Activated T-cell treated with anti-CD3 and anti-CD28 coated beads, Interleukin-2, amount 50 U/mL, for 48 hours (primary cell): ENCODE data around the gene SLC38A7.
A peak's percentile ranks its signal among the peaks of the same experiment; 100 is the strongest.

Source experiments
- DNase-seq, 2 experiments: peaks; one replicate each; pipeline ENCODE4 v3.0.0-alpha.2; 2020

Gene SLC38A7

DNA sequence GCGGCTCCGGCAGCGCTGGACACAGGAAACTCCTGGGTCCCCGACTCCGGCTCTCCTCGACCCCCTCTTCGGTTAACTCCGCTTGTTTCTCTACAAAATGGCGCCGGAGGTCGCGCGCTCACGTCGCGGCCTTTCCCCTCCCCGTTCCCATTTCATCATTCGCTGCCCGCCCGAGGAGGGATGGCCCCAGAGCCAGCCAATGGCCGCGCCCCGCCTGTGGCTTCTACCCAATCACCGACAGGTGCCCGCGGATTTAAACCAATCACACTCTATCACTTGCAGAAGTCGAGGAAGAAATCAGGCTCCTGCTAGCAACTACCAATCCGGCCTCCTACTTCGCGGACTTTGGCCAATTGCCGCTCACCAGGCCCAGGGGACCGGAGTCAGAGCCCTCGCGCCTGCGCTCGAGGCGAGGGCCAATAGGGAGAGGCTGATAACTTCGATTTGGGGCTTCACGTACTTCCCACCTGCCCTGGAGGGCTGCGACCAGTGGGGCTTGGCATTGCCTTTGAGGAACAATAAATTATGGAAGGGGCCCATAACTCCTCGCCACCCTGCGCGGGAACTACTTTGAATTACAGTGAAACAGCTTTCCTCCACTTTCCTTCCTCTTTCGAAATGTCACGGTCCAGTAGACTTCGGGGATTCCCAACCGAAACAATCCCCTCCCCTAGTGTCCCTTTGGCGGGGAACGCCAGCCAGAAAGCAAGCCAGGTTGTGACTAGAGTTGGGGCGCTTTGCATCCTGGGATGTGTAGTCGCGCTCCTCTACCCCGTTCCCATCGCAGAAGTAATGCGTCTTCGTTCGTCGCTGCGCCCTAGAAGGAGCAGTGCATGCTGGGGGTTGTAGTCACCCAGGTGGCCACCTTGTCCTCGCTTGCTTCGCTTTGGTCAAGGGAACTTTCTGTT lies 54.6 kb downstream of the SLC38A7 start, which contains the start of gene CNOT1:
Gene CNOT1 (minus strand): TSS at position 94 of the 908 bp plus-strand sequence. CDS start 30,489 bp downstream, outside the sequence.
- DNase-seq, result peak; percentile 98

DNA sequence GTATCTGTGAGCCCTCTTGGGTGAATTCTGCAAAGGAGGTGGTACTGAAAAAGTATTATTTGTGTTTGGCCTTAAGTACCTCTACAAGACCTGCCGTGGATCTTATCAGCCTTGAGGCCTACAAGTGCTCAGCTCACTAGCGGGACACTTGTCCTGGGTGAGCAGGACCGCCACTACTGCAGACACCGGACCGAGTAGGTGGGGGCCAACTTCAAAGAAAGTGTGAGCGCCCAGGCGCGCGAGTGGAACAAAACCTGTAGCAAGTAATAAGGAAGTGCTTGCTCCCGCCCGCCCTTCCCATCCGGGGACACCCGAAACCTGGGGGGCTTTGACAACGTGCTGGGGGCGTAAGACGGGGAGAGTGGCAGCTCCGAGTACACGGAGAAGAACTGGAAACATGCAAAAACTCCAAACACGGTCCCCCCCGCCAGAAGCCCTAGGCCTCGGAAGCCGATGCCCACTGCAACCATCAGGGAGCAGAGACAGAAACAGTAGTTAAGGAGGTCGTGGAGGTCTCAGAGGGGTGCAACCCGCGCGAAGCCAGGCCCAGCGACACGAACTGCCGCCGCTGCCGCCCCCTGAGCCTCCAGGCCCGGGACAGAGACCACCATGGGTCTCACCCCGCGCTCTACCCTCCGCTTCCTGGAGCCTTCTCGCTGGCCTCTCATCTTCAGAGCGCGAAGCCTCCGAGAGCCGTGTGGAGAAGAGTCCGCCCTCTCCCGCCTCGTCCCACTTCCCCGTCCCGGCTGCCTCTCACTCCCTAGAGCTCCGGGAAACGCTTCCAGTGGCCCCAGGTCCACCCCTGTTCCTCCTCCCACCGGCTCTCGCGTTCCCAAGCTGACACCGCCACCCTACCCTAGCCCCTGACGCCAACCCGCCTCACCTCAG lies 55.5 kb downstream of the SLC38A7 start:
- peak; percentile 69 to 73 for DNase-seq

- no peak for DNase-seq
Observed at GRCh38 chr16:58624209-58624608, 60.4 kb downstream of the SLC38A7 start.

DNA sequence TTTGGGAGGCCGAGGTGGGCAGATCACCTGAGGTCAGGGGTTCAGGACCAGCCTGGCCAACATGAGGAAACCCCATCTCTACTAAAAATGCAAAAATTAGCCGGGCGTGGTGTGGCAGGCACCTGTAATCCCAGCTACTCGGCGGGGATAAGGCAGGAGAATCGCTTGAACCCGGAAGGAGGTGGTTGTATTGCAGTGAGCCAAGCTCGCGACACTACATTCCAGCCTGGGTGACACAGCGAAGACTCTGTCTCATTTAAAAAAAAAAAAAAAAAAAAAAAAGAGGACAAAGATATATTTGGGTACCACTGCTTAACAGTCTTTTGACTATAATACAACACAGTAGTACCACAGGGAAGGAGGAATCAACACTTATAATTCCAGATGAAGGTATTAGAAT lies 64.2 kb downstream of the SLC38A7 start:
- no peak for DNase-seq

- DNase-seq, result no peak
Observed at GRCh38 chr16:58615280-58615679, 69.3 kb downstream of the SLC38A7 start.
